ENCODE results near the gene MEP1B.

DNA sequence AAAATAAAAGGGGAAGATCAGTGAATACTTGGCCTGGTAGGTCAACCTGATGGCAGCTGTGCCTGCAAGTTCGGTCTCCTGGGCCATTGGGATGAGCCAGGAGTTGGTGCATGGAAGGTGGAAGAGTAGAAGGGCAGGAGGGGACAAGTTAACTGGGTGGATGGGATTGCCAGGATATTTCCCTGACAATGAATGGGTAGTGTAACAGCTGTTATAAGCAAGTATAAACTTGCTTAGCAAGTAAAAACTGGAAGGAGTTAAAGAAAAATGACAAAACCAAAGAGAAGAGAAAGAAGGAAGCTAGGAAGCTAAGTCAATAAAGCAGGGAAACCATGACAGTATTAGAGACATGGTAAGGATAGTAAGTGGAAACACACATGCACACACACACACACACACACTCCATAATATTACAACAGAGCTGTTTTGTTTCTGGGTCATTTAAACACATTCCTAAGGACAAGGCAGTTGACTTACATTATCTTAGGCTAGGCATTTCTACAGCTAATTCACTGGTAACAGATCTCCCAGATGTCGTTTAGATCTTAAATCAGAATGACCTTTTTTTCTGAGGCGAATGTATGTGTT lies 29.7 kb downstream of the MEP1B start:
- TF ChIP-seq, protein P1, sequence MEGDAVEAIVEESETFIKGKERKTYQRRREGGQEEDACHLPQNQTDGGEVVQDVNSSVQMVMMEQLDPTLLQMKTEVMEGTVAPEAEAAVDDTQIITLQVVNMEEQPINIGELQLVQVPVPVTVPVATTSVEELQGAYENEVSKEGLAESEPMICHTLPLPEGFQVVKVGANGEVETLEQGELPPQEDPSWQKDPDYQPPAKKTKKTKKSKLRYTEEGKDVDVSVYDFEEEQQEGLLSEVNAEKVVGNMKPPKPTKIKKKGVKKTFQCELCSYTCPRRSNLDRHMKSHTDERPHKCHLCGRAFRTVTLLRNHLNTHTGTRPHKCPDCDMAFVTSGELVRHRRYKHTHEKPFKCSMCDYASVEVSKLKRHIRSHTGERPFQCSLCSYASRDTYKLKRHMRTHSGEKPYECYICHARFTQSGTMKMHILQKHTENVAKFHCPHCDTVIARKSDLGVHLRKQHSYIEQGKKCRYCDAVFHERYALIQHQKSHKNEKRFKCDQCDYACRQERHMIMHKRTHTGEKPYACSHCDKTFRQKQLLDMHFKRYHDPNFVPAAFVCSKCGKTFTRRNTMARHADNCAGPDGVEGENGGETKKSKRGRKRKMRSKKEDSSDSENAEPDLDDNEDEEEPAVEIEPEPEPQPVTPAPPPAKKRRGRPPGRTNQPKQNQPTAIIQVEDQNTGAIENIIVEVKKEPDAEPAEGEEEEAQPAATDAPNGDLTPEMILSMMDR (IDR thresholded peaks at IDR 0.05), result no peak
- TF ChIP-seq POLR2A (IDR thresholded peaks at IDR 0.05; ENCODE audit: low read depth) (no peak), EP300 (IDR thresholded peaks at IDR 0.05) (no peak), POLR2AphosphoS5 (IDR thresholded peaks at IDR 0.05) (no peak)

All from esophagus muscularis mucosa (tissue), 4 donors.